Uterus (tissue), 2 donors: ENCODE results near the gene CCDC102B.

Experiments used
- POLR2A ChIP-seq, 2 donors: fragments of 450-650 bp; IDR thresholded peaks; one replicate each; pipeline ENCODE4 v1.6.1; 2016; ENCODE audit warnings: antibody characterized with exemption in 2 of 2, mild to moderate bottlenecking in 1 of 2, moderate library complexity in 1 of 2
- TF ChIP-seq, protein P1 (sequence below), 4 experiments: fragments of 200-600 bp in 2 of 4; fragments of 450-650 bp in 2 of 4; sonication (generic) in 2 of 4; IDR thresholded peaks; one replicate each; pipeline ENCODE4 v1.5.1; 2016 to 2019; ENCODE audit warnings: antibody characterized with exemption in 4 of 4, mild to moderate bottlenecking in 2 of 4, moderate library complexity in 1 of 4

DNA sequence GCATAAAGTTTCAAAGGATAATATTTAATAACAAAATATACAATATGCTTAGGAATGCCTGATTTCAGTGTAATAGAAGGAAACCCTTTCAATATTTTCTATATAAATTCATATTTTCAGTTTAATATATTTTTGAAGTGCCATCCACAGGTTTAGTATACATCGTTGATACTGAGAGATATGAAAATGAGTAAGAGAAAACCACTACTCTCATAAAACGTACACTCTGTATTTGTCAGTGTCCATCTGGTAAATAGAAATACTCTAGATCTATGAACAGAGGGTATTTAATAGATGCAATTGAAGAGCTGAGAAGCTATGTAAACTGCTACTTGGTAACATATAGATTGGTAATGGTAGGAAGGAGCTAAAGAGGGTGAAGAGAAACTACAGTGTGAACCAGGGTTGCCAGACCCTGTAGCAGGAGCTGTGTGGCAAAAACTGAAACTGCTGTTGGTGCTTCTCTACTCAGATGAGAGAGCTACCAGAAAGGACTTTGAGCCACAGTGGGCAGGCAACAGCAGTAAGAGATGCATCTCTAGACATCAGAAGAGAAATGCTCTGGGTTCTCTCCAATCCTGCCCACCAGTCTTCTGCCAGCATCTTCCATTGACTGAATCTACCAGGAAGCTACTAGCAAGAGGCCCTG, 187.4 kb downstream of the CCDC102B start:
- TF ChIP-seq, protein P1, sequence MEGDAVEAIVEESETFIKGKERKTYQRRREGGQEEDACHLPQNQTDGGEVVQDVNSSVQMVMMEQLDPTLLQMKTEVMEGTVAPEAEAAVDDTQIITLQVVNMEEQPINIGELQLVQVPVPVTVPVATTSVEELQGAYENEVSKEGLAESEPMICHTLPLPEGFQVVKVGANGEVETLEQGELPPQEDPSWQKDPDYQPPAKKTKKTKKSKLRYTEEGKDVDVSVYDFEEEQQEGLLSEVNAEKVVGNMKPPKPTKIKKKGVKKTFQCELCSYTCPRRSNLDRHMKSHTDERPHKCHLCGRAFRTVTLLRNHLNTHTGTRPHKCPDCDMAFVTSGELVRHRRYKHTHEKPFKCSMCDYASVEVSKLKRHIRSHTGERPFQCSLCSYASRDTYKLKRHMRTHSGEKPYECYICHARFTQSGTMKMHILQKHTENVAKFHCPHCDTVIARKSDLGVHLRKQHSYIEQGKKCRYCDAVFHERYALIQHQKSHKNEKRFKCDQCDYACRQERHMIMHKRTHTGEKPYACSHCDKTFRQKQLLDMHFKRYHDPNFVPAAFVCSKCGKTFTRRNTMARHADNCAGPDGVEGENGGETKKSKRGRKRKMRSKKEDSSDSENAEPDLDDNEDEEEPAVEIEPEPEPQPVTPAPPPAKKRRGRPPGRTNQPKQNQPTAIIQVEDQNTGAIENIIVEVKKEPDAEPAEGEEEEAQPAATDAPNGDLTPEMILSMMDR (IDR thresholded peaks at IDR 0.05), result no peak
- no peak for TF ChIP-seq POLR2A (IDR thresholded peaks at IDR 0.05)
